HL-60 (cell line): Measurements from ENCODE around the gene SUGT1.

ENCODE experiments used
- DNase-seq, 2 experiments: peaks; one replicate each; pipeline ENCODE4 v3.0.0-alpha.2; 2010 to 2020; ENCODE audit warnings: low read depth in 1 of 2, low spot score in 1 of 2
- H3K27ac ChIP-seq: fragments of 250-450 bp; sonication (Bioruptor Pico); replicated peaks from 2 replicates; pipeline ENCODE4 v1.5.1; 2020; ENCODE audit warnings: mild to moderate bottlenecking, moderate library complexity
- H3K27me3 ChIP-seq: fragments of 250-450 bp; sonication (Bioruptor Pico); 2 replicates; pipeline ENCODE4 v1.5.1; 2021; ENCODE audit warnings: mild to moderate bottlenecking, moderate library complexity; ENCODE audit not compliant: insufficient read depth, poor library complexity, severe bottlenecking
- H3K4me3 ChIP-seq: replicated peaks from 2 replicates; pipeline ENCODE4 v1.5.1; 2011; ENCODE audit warnings: mild to moderate bottlenecking, control low read depth, low read length; ENCODE audit not compliant: insufficient read depth
- CTCF ChIP-seq: IDR thresholded peaks from one replicate; pipeline ENCODE4 v1.5.1; 2011; ENCODE audit warnings: low read length, control low read depth, inconsistent platforms; ENCODE audit not compliant: insufficient read depth
- GABPA ChIP-seq: IDR thresholded peaks from 2 replicates; pipeline ENCODE4 v1.6.1; 2012; ENCODE audit warnings: low read depth
- POLR2AphosphoS5 ChIP-seq: IDR thresholded peaks from 2 replicates; pipeline ENCODE4 v1.6.1; 2012; ENCODE audit warnings: low read depth
- REST ChIP-seq: IDR thresholded peaks from 2 replicates; pipeline ENCODE4 v1.6.1; 2012; ENCODE audit warnings: low read depth; ENCODE audit not compliant: insufficient replicate concordance
- SPI1 ChIP-seq: IDR thresholded peaks from 2 replicates; pipeline ENCODE4 v1.6.1; 2012; ENCODE audit warnings: low read depth, mild to moderate bottlenecking, borderline replicate concordance

The SUGT1 gene

GRCh38 chr13:52725302-52725701 is 72.7 kb downstream of the SUGT1 start:
- Histone ChIP-seq H3K4me3 (no peak overlapping the region), H3K27me3 (no peaks in the 10 kb centered on the region), H3K27ac (no peak overlapping the region)
- TF ChIP-seq POLR2AphosphoS5 (no peak), REST (no peak), SPI1 (no peak), GABPA (no peak), CTCF (no peak)
- DNase-seq = no peak

- DNase-seq = no peak
- Histone ChIP-seq H3K27me3 (no peaks in the 10 kb centered on the region), H3K4me3 (no peak overlapping the region), H3K27ac (no peak overlapping the region)
- no peak for TF ChIP-seq REST
- TF ChIP-seq CTCF = no peak
- no peak for TF ChIP-seq GABPA
- TF ChIP-seq POLR2AphosphoS5 = no peak
These were observed 73.6 kb downstream of the SUGT1 start for GRCh38 chr13:52726258-52726657.

GRCh38 chr13:52734075-52734623 is 81.5 kb downstream of the SUGT1 start:
- peaks cover 30% of the 10 kb centered on the region for H3K27me3 ChIP-seq
- TF ChIP-seq SPI1 (no peak), GABPA (no peak), REST (no peak), POLR2AphosphoS5 (no peak), CTCF (no peak)
- H3K4me3 ChIP-seq = no peak overlapping the region
- H3K27ac ChIP-seq = no peak overlapping the region
- no peak for DNase-seq
